ENCODE data around the gene CYP2C8. TPM values are rescaled to one million over a fixed set of nuclear protein-coding genes. Genes with fewer than 3 reads are reported as not detected.
"Not testable (repeated sequence)": the region's sequence is repeated elsewhere in the genome, so short reads cannot be mapped to it uniquely, and the experiment has no call there.

CYP2C8 gene
- total RNA-seq, 4 donors from 2014 or later = 0.19 to 0.61 TPM; not detected in 2

- DNase-seq = no peak
- Histone ChIP-seq H3K4me3 (no peak overlapping the region), H3K27ac (no peak overlapping the region), H3K27me3 (no peaks in the 10 kb centered on the region), H3K36me3 (no peaks in the 10 kb centered on the region), H3K4me1 (no peaks in the 10 kb centered on the region), H3K9me3 (no peaks in the 10 kb centered on the region)
- TF ChIP-seq POLR2A (IDR thresholded peaks at IDR 0.05) (no peak), CTCF (IDR thresholded peaks at IDR 0.05) (no peak)
- intact Hi-C loops (cut with DNase I) = no loop called here
These were observed 8.3 kb upstream of the CYP2C8 start for GRCh38 chr10:95077556-95077955.

- 46 to 57% methylated on average over 3 of the region's 3 CpGs for WGBS, 2 donors
- H3K27ac ChIP-seq = no peak overlapping the region
- H3K36me3 ChIP-seq = no peaks in the 10 kb centered on the region
- no peak for DNase-seq
- TF ChIP-seq POLR2A (IDR thresholded peaks at IDR 0.05) (no peak), CTCF (IDR thresholded peaks at IDR 0.05) (no peak)
- H3K9me3 ChIP-seq = no peaks in the 10 kb centered on the region
- intact Hi-C loops (cut with DNase I) = no loop called here
- H3K27me3 ChIP-seq = no peaks in the 10 kb centered on the region
- H3K4me1 ChIP-seq = no peaks in the 10 kb centered on the region
- H3K4me3 ChIP-seq = no peak overlapping the region
These were observed 1.9 kb upstream of the CYP2C8 start for GRCh38 chr10:95071107-95071660.

DNA sequence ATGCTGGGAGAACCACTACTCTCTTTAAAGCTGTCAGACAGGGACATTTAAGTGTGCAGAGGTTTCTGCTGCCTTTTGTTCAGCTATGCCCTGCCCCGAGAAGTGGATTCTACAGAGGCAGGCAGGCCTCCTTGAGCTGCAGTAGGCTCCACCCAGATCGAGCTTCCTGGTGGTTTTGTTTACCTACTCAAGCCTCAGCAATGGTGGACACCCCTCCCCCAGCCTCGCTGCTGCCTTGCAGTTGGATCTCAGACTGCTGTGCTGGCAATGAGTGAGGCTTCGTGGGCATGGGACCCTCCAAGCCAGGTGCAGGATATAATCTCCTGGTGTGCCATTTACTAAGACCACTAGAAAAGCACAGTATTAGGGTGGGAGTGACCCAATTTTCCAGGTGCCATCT, 5.2 kb downstream of the CYP2C8 start:
- DNase-seq; H3K36me3 ChIP-seq; H3K27ac ChIP-seq; H3K27me3 ChIP-seq; H3K4me1 ChIP-seq; intact Hi-C loops (cut with DNase I); H3K4me3 ChIP-seq: not testable (repeated sequence)
- H3K9me3 ChIP-seq = peaks cover 0 to 13% (median 4%) of the 10 kb centered on the region in 3 donors
- 70% methylated on average over 2 of the region's 4 CpGs; no CpG with 5 or more reads in 1 of the 2 donors for WGBS, 2 donors

GRCh38 chr10:95056744-95057363, 12.4 kb downstream of the CYP2C8 start:
- Histone ChIP-seq H3K27ac (no peak overlapping the region), H3K27me3 (no peaks in the 10 kb centered on the region), H3K36me3 (no peaks in the 10 kb centered on the region), H3K4me1 (no peaks in the 10 kb centered on the region), H3K9me3 (no peaks in the 10 kb centered on the region), H3K4me3 (no peak overlapping the region)
- no peak for DNase-seq
- TF ChIP-seq POLR2A (IDR thresholded peaks at IDR 0.05) (no peak), CTCF (IDR thresholded peaks at IDR 0.05) (no peak)
- WGBS, 2 donors = 57 to 64% methylated on average over 3 of the region's 3 CpGs
- intact Hi-C loops (cut with DNase I) = no loop called here

DNA sequence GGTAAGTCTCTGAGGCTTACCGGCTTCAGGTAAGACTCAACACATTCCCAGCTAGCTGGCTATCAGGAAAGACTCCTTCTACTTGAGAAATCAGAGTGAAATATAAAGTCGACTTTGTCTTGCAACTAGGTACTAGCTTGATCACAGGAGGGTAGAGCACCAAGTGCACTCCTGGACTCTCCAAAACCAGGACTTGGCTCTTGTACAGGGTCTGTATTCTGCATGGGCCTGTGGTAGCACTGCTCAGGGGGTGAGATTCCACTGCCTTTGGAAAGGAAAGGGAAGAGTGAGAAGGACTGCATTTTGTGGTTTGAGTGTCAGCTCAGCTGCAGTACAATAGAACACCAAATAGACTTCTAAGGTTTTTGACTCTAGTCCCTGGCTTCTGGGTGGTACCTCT, 19.4 kb downstream of the CYP2C8 start:
- TF ChIP-seq POLR2A (IDR thresholded peaks at IDR 0.05) = no peak
- TF ChIP-seq CTCF (IDR thresholded peaks at IDR 0.05) = no peak
- intact Hi-C loops (cut with DNase I) = no loop called here
- DNase-seq = no peak
- Histone ChIP-seq H3K9me3 (no peaks in the 10 kb centered on the region), H3K4me1 (no peaks in the 10 kb centered on the region), H3K27ac (no peak overlapping the region), H3K4me3 (no peak overlapping the region), H3K27me3 (no peaks in the 10 kb centered on the region), H3K36me3 (no peaks in the 10 kb centered on the region)
- 44 to 67% methylated on average over 1 of the region's 2 CpGs for WGBS, 2 donors

DNA sequence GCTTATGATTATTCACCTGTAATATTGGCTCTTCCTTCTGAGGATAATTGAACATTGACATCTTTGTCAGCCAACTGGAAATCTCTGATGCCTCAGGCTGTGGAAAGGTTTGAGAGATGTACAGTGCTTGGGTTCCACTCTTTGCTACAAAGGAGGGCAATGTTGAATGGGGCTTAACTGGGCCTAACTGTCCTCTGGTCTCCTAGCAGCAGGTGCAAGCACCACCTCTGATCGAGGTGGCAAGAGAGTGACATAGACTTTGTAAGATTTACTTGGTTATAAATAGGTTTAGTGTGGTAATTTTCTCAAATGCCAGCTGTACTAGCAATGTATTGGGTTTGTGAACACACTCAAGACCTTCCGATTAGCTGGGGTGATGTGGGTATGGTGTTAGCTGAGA, 21.1 kb downstream of the CYP2C8 start:
- no peaks in the 10 kb centered on the region for H3K36me3 ChIP-seq
- TF ChIP-seq CTCF (IDR thresholded peaks at IDR 0.05) (no peak), POLR2A (IDR thresholded peaks at IDR 0.05) (no peak)
- no peaks in the 10 kb centered on the region for H3K9me3 ChIP-seq
- H3K4me3 ChIP-seq = no peak overlapping the region
- no peaks in the 10 kb centered on the region for H3K4me1 ChIP-seq
- no peaks in the 10 kb centered on the region for H3K27me3 ChIP-seq
- no peak overlapping the region for H3K27ac ChIP-seq
- WGBS, 2 donors = 60 to 77% methylated on average over 2 of the region's 2 CpGs
- intact Hi-C loops (cut with DNase I) = no loop called here
- no peak for DNase-seq
